GM19099 (cell line): ENCODE data around the gene PHLPP1.

Source experiments
- POLR2A ChIP-seq: IDR thresholded peaks from 3 replicates; pipeline ENCODE4 v1.6.1; 2011; ENCODE audit warnings: low read depth; ENCODE audit not compliant: insufficient read length; ENCODE audit errors: extremely low read depth

Gene PHLPP1

DNA sequence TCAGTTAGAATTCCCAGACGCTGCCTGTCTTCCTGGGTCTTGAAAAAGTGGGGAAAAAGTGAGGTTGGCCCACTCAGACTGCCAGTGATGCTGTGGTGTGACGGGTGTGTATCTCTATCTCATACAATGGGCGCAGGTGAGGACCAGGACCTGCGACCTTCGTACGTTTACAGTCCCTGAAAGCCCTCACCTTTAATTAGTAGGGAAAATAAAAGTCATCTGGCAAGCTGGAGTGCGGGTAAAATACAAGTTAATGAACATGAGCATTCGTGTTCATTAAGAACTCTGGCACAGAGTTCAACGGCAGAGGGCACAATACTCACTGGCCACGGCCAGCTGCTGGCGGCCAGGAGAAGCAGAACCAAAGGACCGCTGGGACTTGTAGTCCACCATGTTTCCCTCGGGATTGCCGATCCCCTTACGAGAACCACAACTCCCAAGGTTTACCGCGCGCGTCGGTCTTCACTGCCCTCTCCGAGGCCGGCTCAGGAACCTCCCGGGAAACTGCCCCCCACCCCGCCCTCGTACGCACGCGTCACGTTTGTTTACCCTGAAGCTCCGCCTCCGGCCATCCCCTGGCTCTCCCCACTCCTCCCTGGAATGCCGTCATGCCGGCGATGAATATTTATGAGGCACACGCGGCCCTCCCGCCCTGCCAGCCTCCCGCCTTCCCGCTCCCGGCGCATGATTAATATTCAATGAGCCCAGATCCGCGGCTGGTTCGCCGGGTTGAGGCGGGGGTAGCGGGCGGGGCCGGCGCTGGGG is 488 bp upstream of the PHLPP1 start:
- peak; percentile 6 for TF ChIP-seq POLR2A

DNA sequence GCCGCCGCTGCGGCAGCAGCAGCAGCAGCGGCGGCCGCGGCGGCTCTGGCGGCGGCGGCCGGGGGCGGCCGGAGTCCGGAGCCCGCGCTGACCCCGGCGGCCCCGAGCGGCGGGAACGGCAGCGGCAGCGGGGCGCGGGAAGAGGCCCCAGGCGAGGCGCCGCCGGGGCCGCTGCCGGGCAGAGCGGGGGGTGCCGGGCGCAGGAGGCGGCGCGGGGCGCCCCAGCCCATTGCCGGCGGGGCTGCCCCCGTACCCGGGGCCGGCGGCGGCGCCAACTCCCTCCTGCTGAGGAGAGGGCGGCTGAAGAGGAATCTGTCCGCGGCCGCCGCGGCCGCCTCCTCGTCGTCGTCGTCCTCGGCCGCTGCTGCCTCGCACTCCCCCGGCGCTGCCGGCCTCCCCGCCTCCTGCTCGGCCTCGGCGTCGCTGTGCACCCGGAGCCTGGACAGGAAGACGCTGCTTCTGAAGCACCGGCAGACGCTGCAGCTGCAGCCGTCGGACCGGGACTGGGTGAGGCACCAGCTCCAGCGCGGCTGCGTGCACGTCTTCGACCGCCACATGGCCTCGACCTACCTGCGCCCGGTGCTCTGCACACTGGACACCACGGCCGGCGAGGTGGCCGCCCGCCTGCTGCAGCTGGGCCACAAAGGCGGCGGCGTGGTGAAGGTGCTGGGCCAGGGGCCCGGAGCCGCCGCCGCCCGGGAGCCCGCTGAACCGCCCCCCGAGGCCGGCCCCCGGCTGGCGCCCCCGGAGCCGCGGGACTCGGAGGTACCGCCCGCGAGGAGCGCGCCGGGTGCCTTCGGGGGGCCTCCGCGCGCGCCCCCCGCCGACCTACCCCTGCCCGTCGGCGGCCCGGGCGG is 646 bp downstream of the PHLPP1 start:
- peak; percentile 21 for TF ChIP-seq POLR2A

DNA sequence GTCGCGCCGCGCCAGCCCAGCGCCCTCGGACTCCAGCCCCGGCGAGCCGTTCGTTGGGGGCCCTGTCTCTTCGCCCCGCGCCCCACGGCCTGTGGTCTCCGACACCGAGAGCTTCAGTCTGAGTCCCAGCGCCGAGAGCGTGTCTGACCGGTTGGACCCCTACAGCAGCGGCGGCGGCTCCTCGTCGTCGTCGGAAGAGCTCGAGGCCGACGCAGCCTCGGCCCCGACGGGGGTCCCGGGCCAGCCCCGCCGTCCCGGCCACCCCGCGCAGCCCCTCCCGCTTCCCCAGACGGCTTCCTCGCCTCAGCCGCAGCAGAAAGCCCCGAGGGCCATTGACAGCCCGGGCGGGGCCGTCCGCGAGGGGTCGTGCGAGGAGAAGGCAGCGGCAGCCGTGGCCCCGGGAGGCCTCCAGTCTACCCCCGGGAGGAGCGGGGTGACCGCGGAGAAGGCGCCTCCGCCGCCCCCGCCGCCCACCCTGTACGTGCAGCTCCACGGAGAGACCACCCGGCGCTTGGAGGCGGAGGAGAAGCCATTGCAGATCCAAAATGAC is 1.4 kb downstream of the PHLPP1 start:
- TF ChIP-seq POLR2A = no peak

DNA sequence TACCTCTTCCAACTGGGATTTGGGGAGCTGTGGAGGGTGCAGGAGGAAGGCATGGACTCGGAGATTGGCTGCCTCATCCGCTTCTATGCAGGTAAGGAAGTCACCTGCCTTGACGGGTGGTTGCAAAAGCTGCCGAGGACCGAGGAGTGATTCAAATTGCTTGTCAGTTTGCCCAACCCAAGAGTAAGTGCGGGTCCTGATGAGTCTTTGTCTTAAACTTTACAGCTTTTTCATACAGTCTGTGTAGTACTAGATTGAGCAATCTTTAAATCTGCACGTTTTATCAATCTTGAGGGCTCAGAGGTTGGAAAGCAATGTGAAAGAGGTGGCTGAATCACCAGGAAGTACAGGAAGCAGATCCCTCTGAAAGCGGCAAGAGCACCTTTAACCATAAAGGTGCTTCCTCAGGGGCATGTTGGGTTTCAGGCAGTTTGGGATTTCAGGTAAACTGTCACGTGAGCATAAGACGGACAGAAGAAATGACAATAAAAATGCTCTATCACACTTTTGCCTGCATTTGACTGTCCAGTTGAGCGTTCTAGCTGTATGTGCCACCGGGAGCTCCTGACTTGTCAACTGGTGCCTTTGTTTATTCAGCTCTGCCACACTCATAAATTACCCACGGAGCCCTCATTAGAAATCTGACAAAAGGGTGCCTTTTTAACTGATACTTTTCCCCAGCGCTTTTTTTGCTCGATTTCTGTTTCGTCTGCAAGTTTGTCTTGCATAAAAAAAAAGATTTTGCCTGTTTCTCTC is 2.0 kb downstream of the PHLPP1 start:
- TF ChIP-seq POLR2A = no peak

DNA sequence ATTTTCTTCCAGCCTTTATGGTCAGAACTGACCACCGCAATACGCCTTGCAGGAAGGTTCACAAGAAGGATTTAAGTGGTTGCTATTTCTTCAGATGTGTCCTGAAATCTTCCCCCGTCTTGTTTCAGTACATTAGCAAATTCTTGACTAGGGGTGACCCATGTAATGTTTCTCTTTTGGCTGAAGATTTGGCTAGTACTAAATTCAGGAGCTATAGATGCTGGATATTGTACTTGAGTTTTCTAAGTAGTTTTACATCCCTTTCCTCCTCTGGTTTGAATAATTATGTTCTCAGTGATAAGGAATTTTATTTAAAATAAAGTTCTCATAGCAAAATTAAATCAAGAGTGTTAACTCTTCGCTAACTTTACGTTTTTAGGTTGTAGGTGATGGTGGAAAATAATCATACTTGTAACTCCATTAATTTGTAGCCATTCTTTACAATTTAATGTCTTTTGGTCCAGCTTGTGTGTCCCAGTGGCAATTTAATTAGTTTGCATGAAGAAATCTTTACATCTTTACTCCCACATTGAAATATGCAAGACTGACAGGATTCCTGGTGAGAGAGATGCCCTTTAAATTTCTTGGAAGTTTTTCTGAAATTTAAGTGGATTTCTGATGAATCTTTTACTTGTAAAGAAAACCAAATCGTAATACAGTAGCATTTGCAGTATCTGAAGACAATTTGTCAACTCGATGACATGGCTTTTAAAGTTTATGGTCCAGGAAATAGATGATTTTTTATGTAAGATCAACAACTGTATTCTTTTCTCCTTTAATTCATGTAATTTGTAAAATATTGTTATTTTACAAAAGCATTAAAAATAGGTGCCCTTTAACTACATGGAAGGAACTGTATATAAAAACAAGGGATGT is 2.8 kb downstream of the PHLPP1 start:
- no peak for TF ChIP-seq POLR2A

DNA sequence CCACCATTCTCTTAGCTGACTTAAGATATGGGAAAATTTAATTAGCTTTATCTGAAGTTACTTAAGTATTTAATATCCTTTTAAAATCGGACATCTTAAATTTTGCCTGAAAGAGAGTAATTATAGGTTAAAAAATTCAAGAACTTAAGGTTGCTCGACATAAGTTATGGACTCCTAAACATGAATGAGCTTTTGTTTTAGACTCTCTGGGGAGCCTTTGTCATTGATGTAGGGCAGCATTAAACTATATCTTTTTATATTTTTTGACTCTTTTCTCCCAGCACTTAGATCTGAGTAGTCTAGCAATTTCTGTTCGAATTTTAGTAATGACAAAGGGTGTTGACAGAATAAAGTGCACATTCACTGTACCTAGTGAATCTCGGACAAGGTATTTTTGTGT is 4.7 kb downstream of the PHLPP1 start:
- no peak for TF ChIP-seq POLR2A

DNA sequence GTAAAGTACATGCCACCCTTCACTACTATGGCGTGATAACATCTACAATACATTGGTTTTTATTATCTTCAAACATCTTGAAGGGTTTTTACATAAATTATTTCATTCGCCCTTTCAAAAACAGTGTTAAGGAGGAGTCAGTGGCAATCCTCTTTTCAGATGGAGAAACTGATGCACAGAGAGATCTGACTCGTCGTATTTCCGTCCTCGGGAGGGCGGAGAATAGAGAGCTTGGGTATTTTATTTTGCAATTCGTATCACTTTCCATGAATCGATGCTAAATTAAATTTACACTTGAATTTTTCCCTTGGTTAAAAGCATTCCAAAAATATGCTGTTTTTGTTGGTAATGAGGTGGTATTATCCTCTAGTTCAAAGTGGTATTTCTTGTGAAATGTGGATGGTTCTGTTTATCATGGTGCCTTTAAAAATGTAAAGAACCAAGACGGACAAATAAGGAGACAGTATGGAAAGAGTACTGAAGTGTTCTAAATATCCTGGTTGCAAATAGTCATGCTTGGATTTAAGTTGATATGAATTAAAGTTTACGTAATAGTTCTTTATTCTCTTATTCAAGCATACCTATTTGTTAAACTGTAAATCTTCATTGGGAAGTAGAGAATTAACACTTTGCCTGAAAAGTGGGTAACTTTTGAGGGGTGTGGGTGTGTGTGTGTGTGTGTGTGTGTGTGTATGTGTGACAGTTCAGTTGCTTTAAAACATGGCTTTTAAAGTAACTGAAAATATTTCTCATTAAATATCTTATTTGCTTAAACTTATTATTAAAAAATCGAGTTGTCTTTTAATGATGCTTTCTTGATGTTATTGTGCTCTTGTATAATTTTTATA is 5.6 kb downstream of the PHLPP1 start:
- no peak for TF ChIP-seq POLR2A

DNA sequence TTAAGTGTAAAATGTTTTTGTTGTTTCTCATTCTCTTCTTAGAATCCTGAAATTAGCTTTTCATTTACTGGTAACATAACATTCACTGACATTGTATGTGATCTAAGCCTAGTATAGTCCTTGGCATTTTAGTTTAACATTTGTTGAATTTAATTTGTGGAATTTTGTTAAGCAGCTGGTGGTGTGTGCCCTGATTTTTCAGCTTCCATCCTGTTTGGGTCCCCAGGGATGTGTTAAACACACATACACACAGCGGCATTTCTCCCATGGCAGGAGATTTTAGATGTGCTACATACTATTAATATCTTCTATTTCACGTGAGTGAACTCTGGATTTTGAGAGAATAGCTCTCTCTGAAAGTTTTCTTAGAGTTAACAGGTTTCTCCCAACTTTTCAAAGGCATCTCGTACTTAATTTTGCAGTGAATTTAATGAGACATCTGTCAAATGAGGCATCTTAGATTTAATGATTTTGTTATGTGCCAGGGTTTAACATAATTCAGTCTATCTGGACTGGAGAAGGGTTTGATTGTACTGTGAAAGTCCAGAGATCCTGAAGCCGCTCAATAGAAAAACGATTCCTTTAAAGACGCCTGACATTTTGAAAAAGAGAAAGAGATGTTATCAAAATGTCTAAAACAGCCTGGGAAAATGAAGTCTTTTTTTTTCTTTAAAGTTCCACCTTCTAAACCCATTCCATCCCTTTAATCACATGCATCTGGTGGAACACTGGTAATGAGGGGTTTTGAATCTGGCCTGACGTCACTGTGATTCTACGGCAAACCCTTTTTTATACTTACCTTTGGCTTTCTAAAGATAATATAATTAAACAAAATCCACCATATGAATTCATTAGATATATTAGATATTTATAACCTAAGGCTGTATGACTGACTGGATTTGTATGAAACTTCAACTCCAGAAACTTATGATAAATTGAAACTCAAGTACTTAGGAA is 6.8 kb downstream of the PHLPP1 start:
- no peak for TF ChIP-seq POLR2A

DNA sequence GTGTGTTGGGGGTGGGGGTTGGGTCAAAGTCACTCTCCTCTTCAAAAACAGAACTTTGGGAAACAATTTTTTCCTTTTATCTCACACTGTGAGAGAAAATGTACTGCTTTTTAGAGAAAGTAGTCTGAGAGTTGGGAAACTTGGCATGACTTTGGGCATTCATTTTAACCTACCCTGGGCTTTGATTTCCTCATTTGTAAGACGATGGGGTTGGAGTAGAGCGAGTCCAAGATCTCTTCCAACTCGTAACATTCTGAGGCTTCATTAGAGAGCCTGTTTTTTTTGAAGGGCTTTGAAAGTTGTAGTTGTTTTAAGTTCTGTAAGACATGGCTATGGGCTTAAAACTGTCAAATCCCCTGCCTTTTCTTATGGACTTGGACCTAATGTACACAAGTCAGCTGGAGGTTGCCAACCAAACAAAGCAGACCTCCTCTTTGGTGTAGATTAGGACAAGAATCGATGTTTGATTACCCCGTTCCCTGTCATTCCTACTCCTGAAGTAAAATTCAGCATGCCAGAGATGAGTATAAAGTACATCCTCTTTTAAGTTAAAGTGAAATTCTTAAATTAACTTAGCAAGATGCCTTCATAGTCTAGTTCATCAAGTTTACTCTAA is 8.4 kb downstream of the PHLPP1 start:
- TF ChIP-seq POLR2A = no peak

DNA sequence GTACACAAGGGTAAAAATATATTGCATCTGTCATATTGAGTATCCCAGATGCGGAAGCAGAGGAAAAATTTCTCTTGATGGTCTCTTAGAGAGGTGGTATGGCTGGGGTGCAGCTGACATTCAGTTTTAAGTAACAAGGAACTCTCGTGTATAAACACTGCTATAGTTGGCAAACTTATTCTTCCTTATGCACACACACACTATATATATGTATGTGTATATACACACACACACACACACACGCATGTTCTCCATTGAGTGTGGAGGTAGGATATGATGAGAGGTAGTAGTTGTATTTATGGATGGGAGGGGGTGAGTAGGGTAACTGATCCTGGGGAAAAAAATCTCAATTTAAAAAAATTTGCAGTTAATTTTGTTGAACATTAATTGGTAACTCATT is 10.6 kb downstream of the PHLPP1 start:
- TF ChIP-seq POLR2A = no peak

DNA sequence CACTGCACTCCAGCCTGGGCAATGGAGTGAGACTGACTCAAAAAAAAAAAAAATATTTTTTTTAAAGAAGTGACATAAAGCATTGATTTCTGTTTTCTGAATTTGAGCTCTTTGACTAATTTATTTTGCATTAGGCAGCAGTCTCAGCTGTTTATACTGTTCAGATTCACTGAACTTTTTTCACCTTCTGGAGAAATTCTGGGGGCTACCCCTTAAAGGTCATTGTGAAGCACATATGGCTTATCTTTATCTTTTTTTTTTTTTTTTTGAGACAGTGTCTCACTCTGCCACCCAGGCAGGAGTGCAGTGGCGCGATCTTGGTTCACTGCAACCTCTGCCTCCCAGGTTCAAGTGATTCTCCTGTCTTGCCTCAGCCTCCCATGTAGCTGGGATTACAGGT is 12.9 kb downstream of the PHLPP1 start:
- TF ChIP-seq POLR2A = no peak
